Natural killer cell treated with Interleukin-12 subunit alpha and Interleukin-12 subunit beta and Interleukin-15 and Interleukin-18, amount 100 ng/mL, for 72 hours (primary cell): ENCODE data around the gene CHN1. TPM values are rescaled to one million over a fixed set of nuclear protein-coding genes. Genes with fewer than 3 reads are reported as not detected.

Source experiments
- ATAC-seq, 2 donors: fragments of 150-1000 bp; cut with Tn5 transposase in 1 of 2; sonication (Bioruptor Pico), chemical (Tn5 transposase) in 1 of 2; 2 replicates each; pipeline ENCODE4 v1.10.0; 2021
- DNase-seq: peaks from one replicate; pipeline ENCODE4 v3.0.0; 2022; ENCODE audit warnings: low spot score
- H3K27ac Mint-ChIP-seq, 2 donors: 1 replicate in 1 of 2; 2 replicates in 1 of 2; pipeline ENCODE4 v1.8.0; 2022; ENCODE audit warnings: mixed read lengths in 2 of 2, mild to moderate bottlenecking in 1 of 2, moderate library complexity in 1 of 2
- H3K27me3 Mint-ChIP-seq, 2 donors: 1 replicate in 1 of 2; 2 replicates in 1 of 2; pipeline ENCODE4 v1.8.0; 2022; ENCODE audit warnings: mixed read lengths in 2 of 2
- H3K36me3 Mint-ChIP-seq: one replicate; pipeline ENCODE4 v1.8.0; 2022; ENCODE audit warnings: mixed read lengths
- H3K4me1 Mint-ChIP-seq, 2 donors: 1 replicate in 1 of 2; 2 replicates in 1 of 2; pipeline ENCODE4 v1.8.0; 2022; ENCODE audit warnings: low read depth in 2 of 2, mixed read lengths in 2 of 2, mild to moderate bottlenecking in 1 of 2
- H3K4me3 Mint-ChIP-seq: one replicate; pipeline ENCODE4 v1.8.0; 2022; ENCODE audit warnings: mixed read lengths
- H3K9me3 Mint-ChIP-seq: 2 replicates; pipeline ENCODE4 v1.8.0; 2022; ENCODE audit warnings: mixed read lengths
- total RNA-seq, 2 donors: library from RNA; stranded (reverse); gene quantifications; one replicate each; pipeline ENCODE4 v1.2.3, GENCODE V29; 2022

The CHN1 gene
- total RNA-seq, 2 donors from 2014 or later, result 1.8 to 4.1 TPM

GRCh38 chr2:175006281-175006680 lies 1.1 kb upstream of the CHN1 start:
- no peaks in the 10 kb centered on the region for H3K4me1 Mint-ChIP-seq

GRCh38 chr2:175005733-175006264 lies 618 bp upstream of the CHN1 start:
- no peak overlapping the region for H3K27ac Mint-ChIP-seq

More at GRCh38 chr2:175006281-175006680, 1.1 kb upstream of the CHN1 start:
- Mint-ChIP-seq H3K4me3 (peak overlapping the region; percentile 49), H3K36me3 (no peaks in the 10 kb centered on the region), H3K27me3 (peaks cover 27 to 53% of the 10 kb centered on the region in 2 donors), H3K9me3 (no peaks in the 10 kb centered on the region), H3K27ac (no peak overlapping the region)
- DNase-seq, result no peak
- no peak for ATAC-seq

DNA sequence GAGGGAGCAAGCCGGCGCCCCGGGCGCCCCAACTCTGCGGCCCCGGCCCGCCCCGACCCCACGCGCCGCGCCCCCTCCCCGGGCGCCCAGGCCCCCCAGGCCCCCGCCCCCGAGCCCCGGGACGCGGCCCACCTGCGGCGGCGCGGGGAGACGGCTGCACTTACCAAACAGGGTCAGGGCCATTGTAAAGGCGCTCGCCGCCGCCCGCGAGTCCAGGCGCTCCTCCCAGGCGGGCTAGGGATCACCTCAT lies 526 bp downstream of the CHN1 start:
- Mint-ChIP-seq H3K27me3 (peaks cover 24 to 48% of the 10 kb centered on the region in 2 donors), H3K27ac (no peak overlapping the region), H3K9me3 (no peaks in the 10 kb centered on the region), H3K4me1 (no peaks in the 10 kb centered on the region), H3K36me3 (no peaks in the 10 kb centered on the region), H3K4me3 (peak overlapping the region; percentile 65)
- DNase-seq (no peak), ATAC-seq (peak; percentile 63 to 66)

More at GRCh38 chr2:175005733-175006264, 618 bp upstream of the CHN1 start:
- no peak for DNase-seq
- no peak for ATAC-seq
- Mint-ChIP-seq H3K9me3 (no peaks in the 10 kb centered on the region), H3K27me3 (peaks cover 26 to 53% of the 10 kb centered on the region in 2 donors), H3K4me1 (no peaks in the 10 kb centered on the region), H3K4me3 (peak overlapping the region; percentile 49), H3K36me3 (no peaks in the 10 kb centered on the region)

DNA sequence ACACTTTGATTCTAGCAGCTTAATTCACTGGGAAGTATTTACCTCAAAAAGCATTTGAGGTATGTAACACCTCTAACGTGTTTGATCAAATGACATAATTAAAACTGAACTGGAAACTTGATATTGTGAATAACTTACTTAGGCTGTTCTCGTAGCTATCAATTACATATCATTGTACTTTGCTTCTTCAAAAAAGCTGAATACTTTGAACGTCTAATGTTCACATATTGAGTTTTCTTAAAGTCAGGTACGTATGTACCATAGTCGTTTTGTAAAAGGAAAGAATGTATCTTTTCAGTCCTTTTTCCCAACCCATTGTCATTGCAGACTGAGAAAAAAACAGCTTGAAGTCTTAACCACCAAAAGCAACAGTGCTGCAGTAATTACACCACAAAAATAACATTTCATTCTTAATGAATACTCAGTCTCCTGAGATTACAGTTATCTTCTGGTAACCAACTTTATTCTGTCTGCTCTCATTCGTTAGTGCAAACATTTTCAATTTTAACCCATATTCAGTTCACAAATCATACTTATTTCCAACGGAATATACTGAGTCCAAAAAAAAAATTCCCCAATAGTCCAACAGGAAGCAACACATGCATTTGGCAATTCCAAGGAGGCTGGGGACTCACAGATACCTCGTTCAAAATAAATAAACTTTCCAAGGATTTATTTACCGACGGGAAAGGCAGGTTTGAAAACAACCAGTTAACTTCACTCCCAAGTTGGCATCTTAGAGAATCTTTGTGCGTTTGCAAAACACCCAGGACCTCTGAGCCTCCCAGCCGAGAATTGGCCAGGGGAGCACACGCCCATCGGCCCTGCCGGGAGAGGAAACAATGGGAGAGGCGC lies 1.1 kb downstream of the CHN1 start:
- ATAC-seq, result no peak
- peak overlapping the region; percentile 65 for H3K4me3 Mint-ChIP-seq

GRCh38 chr2:175002547-175003274 lies 2.5 kb downstream of the CHN1 start:
- H3K27ac Mint-ChIP-seq, result no peak overlapping the region
- no peaks in the 10 kb centered on the region for H3K36me3 Mint-ChIP-seq
- ATAC-seq, result no peak

More for the DNA sequence above, 1.1 kb downstream of the CHN1 start:
- Mint-ChIP-seq H3K4me1 (no peaks in the 10 kb centered on the region), H3K36me3 (no peaks in the 10 kb centered on the region), H3K27me3 (peaks cover 26 to 45% of the 10 kb centered on the region in 2 donors), H3K27ac (no peak overlapping the region), H3K9me3 (no peaks in the 10 kb centered on the region)
- no peak for DNase-seq

GRCh38 chr2:175001566-175001965 lies 3.6 kb downstream of the CHN1 start:
- Mint-ChIP-seq H3K27me3 (peaks cover 23 to 31% of the 10 kb centered on the region in 2 donors), H3K36me3 (no peaks in the 10 kb centered on the region)

More at GRCh38 chr2:175002547-175003274, 2.5 kb downstream of the CHN1 start:
- Mint-ChIP-seq H3K27me3 (peaks cover 22 to 40% of the 10 kb centered on the region in 2 donors), H3K4me1 (no peaks in the 10 kb centered on the region), H3K4me3 (no peak overlapping the region), H3K9me3 (no peaks in the 10 kb centered on the region)
- no peak for DNase-seq

GRCh38 chr2:174997110-174997509 lies 8.1 kb downstream of the CHN1 start:
- no peaks in the 10 kb centered on the region for H3K9me3 Mint-ChIP-seq
- ATAC-seq (no peak), DNase-seq (no peak)
- no peak overlapping the region for H3K4me3 Mint-ChIP-seq
- H3K4me1 Mint-ChIP-seq, result no peaks in the 10 kb centered on the region
- H3K27ac Mint-ChIP-seq, result no peak overlapping the region
- peaks cover 3 to 18% of the 10 kb centered on the region in 2 donors for H3K27me3 Mint-ChIP-seq
- no peaks in the 10 kb centered on the region for H3K36me3 Mint-ChIP-seq

More at GRCh38 chr2:175001566-175001965, 3.6 kb downstream of the CHN1 start:
- no peak for DNase-seq
- Mint-ChIP-seq H3K4me3 (no peak overlapping the region), H3K4me1 (no peaks in the 10 kb centered on the region), H3K27ac (no peak overlapping the region), H3K9me3 (no peaks in the 10 kb centered on the region)
- ATAC-seq, result no peak

- Mint-ChIP-seq H3K9me3 (no peaks in the 10 kb centered on the region), H3K36me3 (no peaks in the 10 kb centered on the region), H3K27me3 (peaks cover 7 to 18% of the 10 kb centered on the region in 2 donors), H3K27ac (no peak overlapping the region), H3K4me1 (no peaks in the 10 kb centered on the region), H3K4me3 (no peak overlapping the region)
- DNase-seq (no peak), ATAC-seq (no peak)
Observed at GRCh38 chr2:174996622-174997021, 8.6 kb downstream of the CHN1 start.

- H3K4me1 Mint-ChIP-seq, result peaks cover 0 to 3% of the 10 kb centered on the region in 2 donors
- H3K27me3 Mint-ChIP-seq, result peaks cover 7 to 19% of the 10 kb centered on the region in 2 donors
- DNase-seq (no peak), ATAC-seq (no peak)
- no peak overlapping the region for H3K4me3 Mint-ChIP-seq
- no peaks in the 10 kb centered on the region for H3K9me3 Mint-ChIP-seq
- no peaks in the 10 kb centered on the region for H3K36me3 Mint-ChIP-seq
- no peak overlapping the region for H3K27ac Mint-ChIP-seq
Observed at GRCh38 chr2:174994381-174994780, 10.8 kb downstream of the CHN1 start.

- Mint-ChIP-seq H3K4me1 (peaks cover 0 to 3% of the 10 kb centered on the region in 2 donors), H3K27ac (no peak overlapping the region), H3K9me3 (no peaks in the 10 kb centered on the region), H3K27me3 (peaks cover 7 to 19% of the 10 kb centered on the region in 2 donors), H3K4me3 (no peak overlapping the region), H3K36me3 (no peaks in the 10 kb centered on the region)
- ATAC-seq (no peak), DNase-seq (no peak)
Observed at GRCh38 chr2:174992886-174993285, 12.3 kb downstream of the CHN1 start.

DNA sequence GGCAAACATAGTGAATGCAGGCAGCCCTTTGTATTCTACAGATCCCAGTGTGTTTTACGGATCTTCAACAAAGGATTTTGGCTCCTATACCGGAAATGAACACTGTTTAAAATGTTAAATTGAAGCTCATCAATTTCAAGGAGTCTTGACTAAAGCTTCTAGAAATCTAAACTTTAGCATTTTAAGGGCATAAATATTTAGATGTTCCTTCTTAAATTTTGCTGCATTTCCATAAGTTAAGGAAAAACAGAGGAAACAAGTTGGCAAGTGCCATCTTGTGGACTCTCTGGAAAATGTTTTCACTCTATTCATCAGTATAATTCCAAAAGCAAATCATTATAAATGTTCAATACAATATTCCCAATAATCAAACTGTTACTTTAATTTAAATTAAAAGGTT lies 19.6 kb downstream of the CHN1 start:
- Mint-ChIP-seq H3K4me1 (peaks cover 0 to 3% of the 10 kb centered on the region in 2 donors), H3K27ac (no peak overlapping the region), H3K4me3 (no peak overlapping the region), H3K27me3 (peaks cover 0 to 10% of the 10 kb centered on the region in 2 donors), H3K36me3 (no peaks in the 10 kb centered on the region), H3K9me3 (no peaks in the 10 kb centered on the region)
- ATAC-seq (no peak), DNase-seq (no peak)

- no peak overlapping the region for H3K27ac Mint-ChIP-seq
- DNase-seq (no peak), ATAC-seq (no peak)
- no peaks in the 10 kb centered on the region for H3K36me3 Mint-ChIP-seq
- peaks cover 0 to 7% of the 10 kb centered on the region in 2 donors for H3K27me3 Mint-ChIP-seq
- H3K4me3 Mint-ChIP-seq, result no peak overlapping the region
- no peaks in the 10 kb centered on the region for H3K4me1 Mint-ChIP-seq
- no peaks in the 10 kb centered on the region for H3K9me3 Mint-ChIP-seq
Observed at GRCh38 chr2:174984561-174984960, 20.6 kb downstream of the CHN1 start.

DNA sequence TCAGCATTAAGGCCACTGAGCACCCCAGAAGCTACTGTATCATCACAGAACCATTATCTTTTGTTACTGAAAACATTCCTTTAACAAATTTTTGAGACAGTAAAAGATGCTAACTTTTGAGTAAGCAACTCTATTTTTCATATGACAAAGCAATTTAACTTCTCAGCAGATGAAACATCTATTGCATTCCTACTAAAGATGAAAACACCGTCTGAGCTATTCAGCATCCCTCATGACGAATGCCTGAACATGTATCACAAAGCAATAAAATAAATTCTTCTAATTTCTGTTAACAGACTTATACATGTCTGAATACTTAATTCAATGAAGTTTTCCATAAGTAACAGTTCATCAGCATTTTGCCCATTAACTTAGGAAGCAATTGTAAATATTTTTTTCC lies 23.9 kb downstream of the CHN1 start:
- ATAC-seq (no peak), DNase-seq (no peak)
- Mint-ChIP-seq H3K36me3 (no peaks in the 10 kb centered on the region), H3K4me3 (no peak overlapping the region), H3K27ac (no peak overlapping the region), H3K27me3 (peaks cover 0 to 11% of the 10 kb centered on the region in 2 donors), H3K9me3 (no peaks in the 10 kb centered on the region), H3K4me1 (no peaks in the 10 kb centered on the region)

DNA sequence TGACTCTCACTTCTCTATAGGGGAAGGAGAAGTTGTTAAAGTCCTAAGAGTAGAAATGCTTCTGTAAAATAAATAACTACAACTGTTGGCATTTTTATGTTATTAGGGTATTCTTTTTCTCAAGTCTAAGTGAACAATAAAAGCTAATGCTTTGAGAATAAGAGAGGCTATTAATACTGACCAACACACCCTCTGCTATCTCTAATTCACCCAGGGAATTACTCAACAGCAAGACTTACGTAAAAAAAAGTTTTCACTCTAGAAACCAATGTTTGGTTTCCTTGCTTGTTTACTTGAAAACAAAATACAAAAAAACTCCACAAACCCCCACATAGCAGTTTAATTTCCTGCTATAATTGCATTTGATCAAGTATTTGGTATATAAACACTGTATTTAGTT lies 25.2 kb downstream of the CHN1 start:
- ATAC-seq (no peak), DNase-seq (no peak)
- Mint-ChIP-seq H3K4me3 (no peak overlapping the region), H3K4me1 (no peaks in the 10 kb centered on the region), H3K36me3 (no peaks in the 10 kb centered on the region), H3K27me3 (peaks cover 0 to 13% of the 10 kb centered on the region in 2 donors), H3K9me3 (no peaks in the 10 kb centered on the region), H3K27ac (no peak overlapping the region)
